GM12878 (cell line): ENCODE data around the gene VSTM4. TPM values are rescaled to one million over a fixed set of nuclear protein-coding genes. Genes with fewer than 3 reads are reported as not detected.

Experiments
- ATAC-seq: fragments of 200-7000 bp; cut with Tn5 transposase; 3 replicates; pipeline ENCODE4 v1.9.1; 2020; ENCODE audit warnings: mild to moderate bottlenecking, moderate library complexity
- BruUV-seq: library from RNA; stranded (reverse); fragments of 400-500 nt; replicated peaks from 2 replicates; lab custom pipeline; 2021; lab: Mats Ljungman, UMichigan
- CTCF ChIA-PET: fragments of 300-600 bp; sonication (Branson Sonifier 250); formaldehyde crosslinking; extraction: SDS; loops from one replicate; lab custom pipeline; 2021; ENCODE audit warnings: inconsistent platforms; lab: Yijun Ruan, JAX
- POLR2A ChIA-PET: fragments of 350-600 bp; formaldehyde crosslinking; extraction: SDS; loops from one replicate; lab custom pipeline; 2021; ENCODE audit warnings: inconsistent platforms; lab: Charles Lee
- RAD21 ChIA-PET: fragments of 300-600 bp; sonication (Branson Sonifier 250); formaldehyde crosslinking; loops from one replicate; lab custom pipeline; 2023; ENCODE audit warnings: antibody characterized with exemption; ENCODE audit not compliant: unreplicated experiment; lab: Charles Lee
- SMC1A ChIA-PET: fragments of 300-600 bp; sonication (Branson Sonifier 250); formaldehyde crosslinking; loops from one replicate; lab custom pipeline; 2023; ENCODE audit not compliant: unreplicated experiment, uncharacterized antibody; lab: Charles Lee
- DNase-seq: peaks from one replicate; pipeline ENCODE4 v3.0.0-alpha.2; 2011; ENCODE audit warnings: low read depth, low spot score
- FAIRE-seq: peaks from 3 replicates; lab custom pipeline; 2011; peaks lifted over from hg19 to GRCh38; lab: Jason Lieb, UNC
- H2AFZ ChIP-seq: 2 replicates; pipeline ENCODE4 v1.6.0; 2011; ENCODE audit warnings: low read depth, low read length, control low read depth; ENCODE audit not compliant: control insufficient read depth
- H3K27ac ChIP-seq: 2 replicates; pipeline ENCODE4 v1.5.1; 2011; ENCODE audit warnings: control low read depth; ENCODE audit not compliant: control insufficient read depth, insufficient read depth
- H3K27me3 ChIP-seq, 2 experiments: replicated peaks in 1 of 2; 2 replicates each; pipeline versions ENCODE4 v1.6.0 to v1.6.1; 2011; ENCODE audit warnings: low read length in 1 of 2; ENCODE audit not compliant: control insufficient read depth in 2 of 2, insufficient read depth in 2 of 2
- H3K36me3 ChIP-seq, 2 experiments: 2 replicates each; pipeline ENCODE4 v1.5.1; 2011; ENCODE audit warnings: low read length in 1 of 2; ENCODE audit not compliant: control insufficient read depth in 2 of 2, insufficient read depth in 2 of 2
- H3K4me1 ChIP-seq: 2 replicates; pipeline ENCODE4 v1.6.1; 2011; ENCODE audit warnings: mild to moderate bottlenecking, low read length, moderate library complexity, mixed read lengths; ENCODE audit not compliant: control insufficient read depth, insufficient read depth
- H3K4me2 ChIP-seq: 2 replicates; pipeline ENCODE4 v1.6.0; 2011; ENCODE audit warnings: control low read depth; ENCODE audit not compliant: control insufficient read depth, insufficient read depth
- H3K4me3 ChIP-seq: fragments of 200-600 bp; sonication (generic); 2 replicates; pipeline ENCODE4 v1.5.1; 2016
- H3K79me2 ChIP-seq: 2 replicates; pipeline ENCODE4 v1.6.0; 2011; ENCODE audit warnings: low read length; ENCODE audit not compliant: control insufficient read depth, insufficient read depth
- H3K9ac ChIP-seq: 2 replicates; pipeline ENCODE4 v1.8.0; 2011; ENCODE audit warnings: low read length, control low read depth, mixed read lengths; ENCODE audit not compliant: control insufficient read depth, insufficient read depth
- H3K9me3 ChIP-seq: replicated peaks from 3 replicates; pipeline ENCODE4 v1.5.1; 2011; ENCODE audit warnings: mild to moderate bottlenecking, low read length; ENCODE audit not compliant: control insufficient read depth, insufficient read depth
- H4K20me1 ChIP-seq: 2 replicates; pipeline ENCODE4 v1.6.0; 2011; ENCODE audit not compliant: control insufficient read depth, insufficient read depth
- BACH1 ChIP-seq: fragments of 450-650 bp; IDR thresholded peaks from 2 replicates; pipeline ENCODE4 v1.6.1; 2017; ENCODE audit warnings: mild to moderate bottlenecking, borderline replicate concordance
- BMI1 ChIP-seq: fragments of 450-650 bp; IDR thresholded peaks from 2 replicates; pipeline ENCODE4 v1.6.1; 2016; ENCODE audit warnings: mild to moderate bottlenecking, moderate library complexity, borderline replicate concordance
- ETV6 ChIP-seq, 2 experiments: fragments of 450-650 bp in 1 of 2; IDR thresholded peaks in 1 of 2; conservative IDR thresholded peaks in 1 of 2; 2 replicates each; pipeline ENCODE4 v1.6.1; 2014; ENCODE audit warnings: antibody characterized with exemption in 1 of 2, borderline replicate concordance in 1 of 2, low read depth in 1 of 2, mild to moderate bottlenecking in 1 of 2, moderate library complexity in 1 of 2
- HDAC6 ChIP-seq: fragments of 200-600 bp; sonication (generic); IDR thresholded peaks from one replicate; pipeline ENCODE4 v1.8.0; 2017; ENCODE audit warnings: antibody characterized with exemption; ENCODE audit not compliant: unreplicated experiment
- HDGF ChIP-seq: fragments of 450-650 bp; IDR thresholded peaks from 2 replicates; pipeline ENCODE4 v1.6.1; 2016; ENCODE audit warnings: antibody characterized with exemption
- IRF3 ChIP-seq: fragments of 450-650 bp; IDR thresholded peaks from 2 replicates; pipeline ENCODE4 v1.6.1; 2014; ENCODE audit warnings: mild to moderate bottlenecking
- MTA2 ChIP-seq: fragments of 450-650 bp; IDR thresholded peaks from 2 replicates; pipeline ENCODE4 v1.6.1; 2016; ENCODE audit warnings: low read depth, mild to moderate bottlenecking, moderate library complexity
- NFYA ChIP-seq: IDR thresholded peaks from 2 replicates; pipeline ENCODE4 v1.6.1; 2011; ENCODE audit warnings: low read depth, mild to moderate bottlenecking, low read length, improper control_type of control experiment, borderline replicate concordance
- PAX8 ChIP-seq: fragments of 450-650 bp; IDR thresholded peaks from 2 replicates; pipeline ENCODE4 v1.6.1; 2017; ENCODE audit warnings: mild to moderate bottlenecking, moderate library complexity
- SIN3A ChIP-seq: IDR thresholded peaks from 2 replicates; pipeline ENCODE4 v1.6.1; 2012; ENCODE audit warnings: low read depth, low read length, improper control_type of control experiment
- TCF12 ChIP-seq: IDR thresholded peaks from 2 replicates; pipeline ENCODE4 v1.6.1; 2011; ENCODE audit warnings: low read depth, mild to moderate bottlenecking, low read length
- WRNIP1 ChIP-seq: IDR thresholded peaks from 2 replicates; pipeline ENCODE4 v1.6.1; 2011; ENCODE audit warnings: low read depth, low read length, improper control_type of control experiment, borderline replicate concordance
- ZNF217 ChIP-seq: fragments of 450-650 bp; IDR thresholded peaks from 2 replicates; pipeline ENCODE4 v1.6.1; 2017; ENCODE audit warnings: antibody characterized with exemption, mild to moderate bottlenecking
- ZNF622 ChIP-seq: fragments of 450-650 bp; IDR thresholded peaks from 2 replicates; pipeline ENCODE4 v1.6.1; 2017; ENCODE audit warnings: mild to moderate bottlenecking, inconsistent platforms
- WGBS: methylation state at CpG from one replicate; pipeline ENCODE4 v1.1.6; 2016; ENCODE audit warnings: low lambda C conversion rate; ENCODE audit not compliant: insufficient replicate concordance, insufficient coverage; ENCODE audit errors: missing lambda C conversion rate; 5-methylcytosine and 5-hydroxymethylcytosine counted together
- in situ Hi-C: fragments of 300-500 bp; cut with MboI; formaldehyde crosslinking; loops from 9 replicates; pipeline ENCODE4 v1.14.3; 2018; ENCODE audit warnings: mixed read lengths
- intact Hi-C: fragments of 100-400 bp; cut with micrococcal nuclease; formaldehyde crosslinking; loops from one replicate; pipeline ENCODE4 v1.14.2; 2022; ENCODE audit not compliant: unreplicated experiment
- polyA plus RNA-seq, 11 experiments: library from polyadenylated mRNA; depleted of rRNA in 4 of 11; unstranded in 6 of 11; stranded (reverse) in 5 of 11; fragments of >200 nt; fragmentation: Nextera tagmentation in 4 of 11; fragmentation: Illumina TruSeq in 1 of 11; extraction: Ambion mirVana in 4 of 11; extraction: Trizol in 1 of 11; gene quantifications; 1 replicate in 1 of 11; 2 replicates in 10 of 11; pipeline versions ENCODE4 v1.2.1 to v1.2.3, GENCODE V29; 2011 to 2016; ENCODE audit warnings: inconsistent platforms in 2 of 11, missing spikeins in 2 of 11, low read depth in 1 of 11
- total RNA-seq, 4 experiments: library from RNA; depleted of rRNA in 3 of 4; stranded (reverse); fragments of >200 nt in 3 of 4; fragmentation: Illumina TruSeq in 1 of 4; extraction: Trizol in 1 of 4; gene quantifications; 2 replicates each; pipeline versions ENCODE4 v1.2.1 to v1.2.3, GENCODE V29; 2013 to 2021
- TF ChIP-seq, protein P1 (sequence below): fragments of 450-650 bp; IDR thresholded peaks from 2 replicates; pipeline ENCODE4 v1.6.1; 2017; ENCODE audit warnings: low read depth, mild to moderate bottlenecking, moderate library complexity
- TF ChIP-seq, protein P2 (sequence below): IDR thresholded peaks from 2 replicates; pipeline ENCODE4 v1.6.1; 2012; ENCODE audit warnings: low read length, inconsistent platforms

Gene VSTM4
- total and polyA plus RNA-seq, 10 of the 15 experiments (the other 5 are each of a cell fraction or from before 2014, with no cell fraction given), result 0.01 to 0.14 (median 0.02) TPM; not detected in 7

GRCh38 chr10:48990226-48990625 is 125.1 kb downstream of the VSTM4 start (continued):
- TF ChIP-seq BMI1, result no peak

- Histone ChIP-seq H3K9me3 (no peaks in the 10 kb centered on the region), H3K9ac (no peak overlapping the region), H4K20me1 (no peaks in the 10 kb centered on the region), H3K27me3 (no peaks in the 10 kb centered on the region), H2AFZ (no peak overlapping the region), H3K4me2 (no peak overlapping the region), H3K27ac (no peak overlapping the region), H3K79me2 (no peaks in the 10 kb centered on the region), H3K4me1 (no peaks in the 10 kb centered on the region), H3K36me3 (peaks cover 0 to 10% of the 10 kb centered on the region in 2 experiments; a peak in 2 of 4 replicates), H3K4me3 (no peak overlapping the region)
- no peak for FAIRE-seq
- in situ Hi-C loops (no loop called here), intact Hi-C loops (loop anchor here (10.0 kb wide), 1 partner anchor 419 kb away; no protein-coding TSS in a partner anchor)
- ChIA-PET SMC1A (no interaction called here), POLR2A (no interaction called here), CTCF (interaction anchor here (0.8 to 1.2 kb wide), 3 partner anchors 176 to 527 kb away, joined by 3 read pairs; no protein-coding TSS in a partner anchor), RAD21 (interaction anchor here (1.0 to 1.2 kb wide), 2 partner anchors 327 to 329 kb away, joined by 3 to 4 read pairs; no protein-coding TSS in a partner anchor)
- no peak; the same call in 2 of the 3 replicates for ATAC-seq
- 91% methylated on average over 7 of the region's 7 CpGs for WGBS
- DNase-seq, result no peak
- no TSS peak for BruUV-seq
- TF ChIP-seq IRF3 (no peak), HDAC6 (no peak), MTA2 (no peak), ZNF217 (no peak), ZNF622 (no peak), PAX8 (no peak), BACH1 (no peak), TCF12 (no peak), SIN3A (no peak), NFYA (no peak), HDGF (no peak), WRNIP1 (no peak), ETV6 (conservative IDR thresholded peaks at IDR 0.05 in 1 of 2, IDR thresholded peaks at IDR 0.05 in 1 of 2; ENCODE audit: borderline replicate concordance in 1 of 2, low read depth in 1 of 2) (no peak)
- TF ChIP-seq, protein P1, sequence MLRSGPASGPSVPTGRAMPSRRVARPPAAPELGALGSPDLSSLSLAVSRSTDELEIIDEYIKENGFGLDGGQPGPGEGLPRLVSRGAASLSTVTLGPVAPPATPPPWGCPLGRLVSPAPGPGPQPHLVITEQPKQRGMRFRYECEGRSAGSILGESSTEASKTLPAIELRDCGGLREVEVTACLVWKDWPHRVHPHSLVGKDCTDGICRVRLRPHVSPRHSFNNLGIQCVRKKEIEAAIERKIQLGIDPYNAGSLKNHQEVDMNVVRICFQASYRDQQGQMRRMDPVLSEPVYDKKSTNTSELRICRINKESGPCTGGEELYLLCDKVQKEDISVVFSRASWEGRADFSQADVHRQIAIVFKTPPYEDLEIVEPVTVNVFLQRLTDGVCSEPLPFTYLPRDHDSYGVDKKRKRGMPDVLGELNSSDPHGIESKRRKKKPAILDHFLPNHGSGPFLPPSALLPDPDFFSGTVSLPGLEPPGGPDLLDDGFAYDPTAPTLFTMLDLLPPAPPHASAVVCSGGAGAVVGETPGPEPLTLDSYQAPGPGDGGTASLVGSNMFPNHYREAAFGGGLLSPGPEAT, result no peak
- TF ChIP-seq, protein P2, sequence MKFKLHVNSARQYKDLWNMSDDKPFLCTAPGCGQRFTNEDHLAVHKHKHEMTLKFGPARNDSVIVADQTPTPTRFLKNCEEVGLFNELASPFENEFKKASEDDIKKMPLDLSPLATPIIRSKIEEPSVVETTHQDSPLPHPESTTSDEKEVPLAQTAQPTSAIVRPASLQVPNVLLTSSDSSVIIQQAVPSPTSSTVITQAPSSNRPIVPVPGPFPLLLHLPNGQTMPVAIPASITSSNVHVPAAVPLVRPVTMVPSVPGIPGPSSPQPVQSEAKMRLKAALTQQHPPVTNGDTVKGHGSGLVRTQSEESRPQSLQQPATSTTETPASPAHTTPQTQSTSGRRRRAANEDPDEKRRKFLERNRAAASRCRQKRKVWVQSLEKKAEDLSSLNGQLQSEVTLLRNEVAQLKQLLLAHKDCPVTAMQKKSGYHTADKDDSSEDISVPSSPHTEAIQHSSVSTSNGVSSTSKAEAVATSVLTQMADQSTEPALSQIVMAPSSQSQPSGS, result no peak
Observed at GRCh38 chr10:48985621-48986158, 129.6 kb downstream of the VSTM4 start.
